Activated CD8-positive, alpha-beta memory T cell treated with anti-CD3 and anti-CD28 coated beads, Interleukin-2, amount 50 U/mL, for 4 hours (primary cell): ENCODE measurements around the gene DNAH5.

ENCODE experiments used
- DNase-seq: peaks from one replicate; pipeline ENCODE4 v3.0.0-alpha.2; 2020

The DNAH5 gene

GRCh38 chr5:13934125-13934524, 10.4 kb downstream of the DNAH5 start:
- DNase-seq: no peak

GRCh38 chr5:13932561-13932960, 11.9 kb downstream of the DNAH5 start:
- no peak for DNase-seq

GRCh38 chr5:13932011-13932410, 12.5 kb downstream of the DNAH5 start:
- no peak for DNase-seq

GRCh38 chr5:13930541-13931171, 13.8 kb downstream of the DNAH5 start:
- no peak for DNase-seq

GRCh38 chr5:13926731-13927130, 17.8 kb downstream of the DNAH5 start:
- DNase-seq: no peak

- DNase-seq: no peak
These were observed 22.9 kb downstream of the DNAH5 start for GRCh38 chr5:13921578-13921977.

GRCh38 chr5:13919786-13920185, 24.7 kb downstream of the DNAH5 start:
- no peak for DNase-seq

GRCh38 chr5:13919087-13919486, 25.4 kb downstream of the DNAH5 start:
- DNase-seq: no peak

GRCh38 chr5:13917061-13917460, 27.4 kb downstream of the DNAH5 start:
- no peak for DNase-seq

GRCh38 chr5:13913962-13914361, 30.5 kb downstream of the DNAH5 start:
- DNase-seq: no peak

- no peak for DNase-seq
These were observed 33.7 kb downstream of the DNAH5 start for GRCh38 chr5:13910637-13911288.

- no peak for DNase-seq
These were observed 34.3 kb downstream of the DNAH5 start for GRCh38 chr5:13910201-13910600.

- DNase-seq: no peak
These were observed 35.2 kb downstream of the DNAH5 start for GRCh38 chr5:13909271-13909670.

- no peak for DNase-seq
These were observed 45.9 kb downstream of the DNAH5 start for GRCh38 chr5:13898569-13898968.

GRCh38 chr5:13878357-13878756, 66.1 kb downstream of the DNAH5 start:
- no peak for DNase-seq

- no peak for DNase-seq
These were observed 77.7 kb downstream of the DNAH5 start for GRCh38 chr5:13866792-13867191.

- no peak for DNase-seq
These were observed 79.2 kb downstream of the DNAH5 start for GRCh38 chr5:13865312-13865711.

- DNase-seq: no peak
These were observed 84.3 kb downstream of the DNAH5 start for GRCh38 chr5:13860146-13860545.

- no peak for DNase-seq
These were observed 85.0 kb downstream of the DNAH5 start for GRCh38 chr5:13859270-13860065.

GRCh38 chr5:13843175-13843846, 101.2 kb downstream of the DNAH5 start:
- no peak for DNase-seq

- DNase-seq: no peak
These were observed 111.0 kb downstream of the DNAH5 start for GRCh38 chr5:13833440-13833839.

GRCh38 chr5:13831351-13831750, 113.1 kb downstream of the DNAH5 start:
- no peak for DNase-seq

GRCh38 chr5:13830536-13830935, 114.0 kb downstream of the DNAH5 start:
- no peak for DNase-seq

- DNase-seq: no peak
These were observed 123.1 kb downstream of the DNAH5 start for GRCh38 chr5:13821366-13821765.
